HL-60/S4 treated with phorbol 12-myristate 13-acetate at 8.2 ng/mL for 4 days and 3 days (cell line): Measurements from ENCODE around the gene KRT6C.

Experiments
- in situ Hi-C: fragments of 300-500 bp; cut with MboI; formaldehyde crosslinking; loops from 2 replicates; pipeline ENCODE4 v1.15.0; 2022; ENCODE audit warnings: low sequenced_read_pairs

The KRT6C gene

GRCh38 chr12:52436000-52436827, 37.4 kb downstream of the KRT6C start:
- in situ Hi-C loops = no loop called here

GRCh38 chr12:52435659-52435999, 38.0 kb downstream of the KRT6C start:
- in situ Hi-C loops = no loop called here

GRCh38 chr12:52434760-52435530, 38.7 kb downstream of the KRT6C start:
- in situ Hi-C loops = no loop called here

GRCh38 chr12:52434081-52434733, 39.4 kb downstream of the KRT6C start, which contains the start of gene KRT75:
TSS of gene KRT75 (minus strand) at chr12:52434371. CDS start at chr12:52434304, 67 bp downstream.
- in situ Hi-C loops = no loop called here

- in situ Hi-C loops = no loop called here
Observed at GRCh38 chr12:52433501-52434080, 40.0 kb downstream of the KRT6C start.

GRCh38 chr12:52432559-52433207, 40.9 kb downstream of the KRT6C start:
- in situ Hi-C loops = no loop called here

GRCh38 chr12:52428121-52428520, 45.5 kb downstream of the KRT6C start:
- in situ Hi-C loops = no loop called here

GRCh38 chr12:52427083-52427482, 46.5 kb downstream of the KRT6C start:
- in situ Hi-C loops = no loop called here

- in situ Hi-C loops = no loop called here
Observed at GRCh38 chr12:52426034-52426433, 47.6 kb downstream of the KRT6C start.

- in situ Hi-C loops = no loop called here
Observed at GRCh38 chr12:52425466-52425865, 48.1 kb downstream of the KRT6C start.

- in situ Hi-C loops = no loop called here
Observed at GRCh38 chr12:52423661-52424500, 49.7 kb downstream of the KRT6C start.

GRCh38 chr12:52423035-52423434, 50.6 kb downstream of the KRT6C start:
- in situ Hi-C loops = no loop called here

GRCh38 chr12:52419656-52420055, 53.9 kb downstream of the KRT6C start:
- in situ Hi-C loops = no loop called here

- in situ Hi-C loops = no loop called here
Observed at GRCh38 chr12:52418576-52419110, 55.0 kb downstream of the KRT6C start.
